HG03460 (cell line): ENCODE data around the gene RPS6KA2.

Experiments used
- ATAC-seq: cut with Tn5 transposase; IDR thresholded peaks from one replicate; pipeline ENCODE4 v1.9.1; 2021; ENCODE audit not compliant: unreplicated experiment

Gene RPS6KA2

GRCh38 chr6:166436195-166437139 lies 190.6 kb downstream of the RPS6KA2 start:
- ATAC-seq, result no peak

DNA sequence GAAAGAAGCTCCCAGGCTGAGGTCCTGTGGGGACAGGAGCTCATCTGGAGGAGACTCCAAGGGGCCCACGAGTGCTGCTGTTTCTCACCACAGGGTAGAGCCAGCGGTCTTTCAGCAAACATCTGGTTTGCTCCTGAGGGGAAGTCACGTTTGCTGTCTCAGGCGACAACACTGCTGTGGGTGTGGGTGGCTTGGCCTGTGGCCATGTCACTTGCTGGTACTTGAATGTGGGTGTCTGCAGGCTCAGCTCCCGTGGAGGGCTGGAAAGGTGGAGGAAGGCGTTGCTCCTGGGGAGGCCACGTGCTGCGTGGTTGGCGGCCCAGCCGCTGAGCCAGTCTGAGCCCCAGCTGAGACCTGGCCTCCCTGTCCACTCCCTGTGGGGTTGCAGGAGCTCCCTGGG lies 191.5 kb downstream of the RPS6KA2 start:
- ATAC-seq, result no peak

- ATAC-seq, result no peak
Measured at GRCh38 chr6:166434336-166434735, 192.7 kb downstream of the RPS6KA2 start.

DNA sequence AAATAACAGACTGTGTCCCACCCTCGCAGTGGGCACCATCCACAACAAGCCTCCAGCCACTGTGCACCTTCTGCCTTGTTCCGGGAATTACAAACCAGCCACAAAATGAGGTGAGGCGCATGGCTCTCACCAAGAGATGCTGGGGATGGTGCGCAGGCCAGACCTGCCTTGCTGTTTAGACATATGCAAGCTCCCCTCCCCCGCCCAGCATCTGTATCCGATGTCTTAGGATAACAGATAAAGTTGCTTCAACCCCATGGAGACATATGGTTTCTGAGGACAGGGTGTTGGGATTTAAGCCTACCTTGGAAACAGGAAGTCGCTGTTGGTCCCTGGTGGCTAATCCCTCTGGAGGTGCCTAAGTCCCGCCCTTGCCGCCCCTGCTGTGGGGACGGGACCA lies 194.0 kb downstream of the RPS6KA2 start:
- no peak for ATAC-seq

GRCh38 chr6:166430269-166430668 lies 196.8 kb downstream of the RPS6KA2 start:
- ATAC-seq, result no peak

- no peak for ATAC-seq
Measured at GRCh38 chr6:166424431-166424830, 202.6 kb downstream of the RPS6KA2 start.

DNA sequence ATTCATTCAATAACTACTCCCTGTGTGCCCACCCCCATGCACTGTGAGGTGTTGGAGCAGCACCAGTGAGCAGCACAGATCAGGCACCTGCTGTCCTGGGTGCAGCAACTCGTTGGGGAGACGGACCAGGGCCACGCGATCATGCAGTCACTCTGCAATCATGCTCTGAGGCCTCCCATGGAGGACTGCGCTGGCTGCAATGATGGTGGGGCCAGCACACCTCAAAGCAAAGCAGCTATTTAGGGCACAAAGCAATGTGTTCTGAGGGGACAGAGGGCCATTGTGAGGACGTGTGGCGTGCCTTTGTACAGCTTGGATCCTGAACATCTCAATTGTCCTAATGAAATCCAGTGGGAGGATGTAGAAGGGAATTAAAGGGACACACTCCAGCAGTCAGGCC lies 203.3 kb downstream of the RPS6KA2 start:
- ATAC-seq, result no peak

DNA sequence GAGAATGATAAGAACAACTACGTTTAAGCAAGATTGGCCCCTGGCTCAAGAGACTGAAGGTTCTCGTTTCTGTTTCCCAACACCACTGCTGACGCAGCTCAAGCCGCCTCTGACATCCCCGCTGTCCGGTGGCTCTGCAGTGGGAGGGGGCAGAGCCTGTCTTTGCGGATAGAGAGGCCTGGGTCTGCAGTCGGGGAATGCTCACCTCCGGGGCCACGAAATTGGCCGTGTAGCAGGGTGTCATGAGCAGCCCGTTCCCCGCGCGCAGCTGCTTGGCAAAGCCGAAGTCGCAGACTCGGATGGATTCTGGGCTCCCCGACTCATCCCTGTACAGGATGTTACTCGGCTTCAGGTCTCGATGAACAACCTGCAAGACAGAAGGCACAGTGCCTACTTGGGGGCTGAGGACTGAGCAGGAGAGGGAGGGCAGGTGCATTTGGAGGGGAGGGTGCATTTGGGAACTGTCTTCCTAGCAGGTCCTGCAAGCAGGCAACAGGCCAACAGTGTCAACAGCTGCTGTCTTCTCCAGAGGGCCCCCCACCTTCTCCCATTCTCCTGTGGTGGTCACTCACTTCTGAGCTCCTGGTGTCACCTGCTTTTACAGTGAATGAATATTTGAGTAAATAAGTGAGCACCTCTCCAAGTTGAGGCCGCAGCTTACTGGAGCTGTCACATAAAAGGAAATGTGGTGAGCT lies 203.9 kb downstream of the RPS6KA2 start:
- no peak for ATAC-seq

GRCh38 chr6:166422201-166422940 lies 204.7 kb downstream of the RPS6KA2 start:
- ATAC-seq, result no peak

DNA sequence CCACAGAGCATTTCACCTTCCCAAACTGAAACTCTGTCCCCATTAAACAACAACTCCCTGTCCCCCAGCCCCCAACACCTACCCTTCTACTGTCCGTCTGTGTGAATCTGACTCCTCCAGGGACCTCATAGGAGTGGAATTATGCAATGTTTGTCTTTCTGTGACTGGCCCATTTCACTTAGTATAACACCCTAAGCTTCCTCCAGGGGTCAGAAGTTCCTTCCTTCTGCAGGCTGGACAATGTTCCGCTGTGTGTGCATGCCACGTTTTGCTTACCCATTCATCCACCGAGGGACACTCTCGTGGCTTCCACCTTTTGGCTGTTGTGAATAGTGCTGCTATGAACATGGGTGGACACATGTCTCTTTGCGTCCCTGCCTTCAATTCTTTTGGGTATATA lies 206.7 kb downstream of the RPS6KA2 start:
- ATAC-seq, result no peak

DNA sequence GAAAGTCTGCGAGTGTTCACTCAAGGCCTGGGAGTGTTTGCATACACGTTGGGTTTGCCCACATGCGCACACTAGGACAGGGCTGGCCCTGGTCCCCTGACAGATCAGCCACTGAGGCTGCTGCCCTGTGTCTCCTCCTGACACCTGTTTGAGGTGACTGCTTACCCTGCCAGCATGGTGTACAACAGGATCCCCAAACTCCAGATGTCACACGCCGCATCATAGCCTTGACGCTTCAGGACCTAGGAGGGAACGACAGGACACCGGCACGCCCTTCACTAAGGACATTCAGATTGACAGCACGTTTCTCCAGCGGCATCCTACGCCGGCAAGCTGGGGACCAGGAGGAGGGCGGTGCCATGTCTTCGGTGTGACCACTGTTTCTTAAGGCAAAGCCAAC lies 207.3 kb downstream of the RPS6KA2 start:
- peak; percentile 6 for ATAC-seq

DNA sequence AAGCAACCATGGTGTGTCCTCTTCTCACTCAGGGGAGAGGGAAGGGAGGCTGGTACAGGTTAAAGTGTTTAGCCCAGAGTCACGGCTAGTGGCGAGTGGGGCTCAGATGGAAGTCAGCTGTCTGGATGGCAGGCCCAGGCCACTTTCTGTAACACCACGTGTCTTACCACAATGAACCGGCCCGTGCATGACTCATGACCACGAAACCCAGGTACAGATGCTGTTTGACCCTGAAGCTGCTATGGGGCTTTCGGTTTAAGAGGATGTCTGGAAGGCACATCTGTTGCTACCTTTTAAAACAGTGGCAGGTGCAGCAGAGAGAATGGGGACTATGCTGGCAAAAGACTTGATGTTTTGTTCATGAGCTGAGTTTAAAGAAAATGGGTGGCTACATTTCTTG lies 207.8 kb downstream of the RPS6KA2 start:
- ATAC-seq, result peak; percentile 98

GRCh38 chr6:166418691-166419143 lies 208.3 kb downstream of the RPS6KA2 start:
- no peak for ATAC-seq

DNA sequence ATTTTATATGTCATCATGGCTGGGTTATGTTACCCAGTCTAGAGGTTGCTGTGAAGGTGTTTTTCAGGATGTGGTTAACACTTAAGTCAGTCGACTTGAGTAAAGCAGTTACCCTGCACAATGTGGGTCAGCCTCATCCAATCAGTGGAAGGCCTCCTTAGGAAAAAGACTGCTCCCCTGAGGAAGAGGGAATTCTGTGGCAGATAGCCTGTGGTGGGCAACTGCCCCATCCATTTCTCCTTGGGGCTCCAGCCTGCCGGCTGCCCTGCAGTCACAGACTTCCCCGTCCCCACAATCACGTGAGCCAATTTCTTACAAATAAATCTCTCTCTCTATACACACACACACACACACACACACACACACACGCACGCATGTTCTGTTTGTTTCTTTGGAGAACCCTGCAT lies 209.8 kb downstream of the RPS6KA2 start:
- no peak for ATAC-seq

DNA sequence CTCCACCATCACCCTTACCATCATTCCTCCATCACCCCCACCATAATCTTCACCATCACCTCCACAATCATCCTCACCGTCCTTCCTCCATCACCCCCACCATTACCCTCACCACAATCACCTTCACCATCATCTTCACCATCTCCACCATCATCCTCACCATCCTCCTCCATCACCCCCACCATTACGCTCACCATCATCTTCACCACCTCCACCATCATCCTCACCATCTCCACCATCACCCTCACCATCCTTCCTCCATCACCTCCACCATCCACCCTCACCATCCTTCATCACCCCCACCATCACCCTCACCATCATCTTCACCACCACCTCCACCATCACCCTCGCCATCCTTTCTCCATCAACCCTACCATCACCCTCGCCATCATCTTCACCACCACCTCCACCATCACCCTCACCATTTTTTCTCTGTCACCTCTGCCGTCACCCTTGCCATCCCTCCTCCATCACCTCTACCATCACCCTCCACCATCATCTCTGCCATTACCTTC lies 211.2 kb downstream of the RPS6KA2 start:
- ATAC-seq, result no peak

DNA sequence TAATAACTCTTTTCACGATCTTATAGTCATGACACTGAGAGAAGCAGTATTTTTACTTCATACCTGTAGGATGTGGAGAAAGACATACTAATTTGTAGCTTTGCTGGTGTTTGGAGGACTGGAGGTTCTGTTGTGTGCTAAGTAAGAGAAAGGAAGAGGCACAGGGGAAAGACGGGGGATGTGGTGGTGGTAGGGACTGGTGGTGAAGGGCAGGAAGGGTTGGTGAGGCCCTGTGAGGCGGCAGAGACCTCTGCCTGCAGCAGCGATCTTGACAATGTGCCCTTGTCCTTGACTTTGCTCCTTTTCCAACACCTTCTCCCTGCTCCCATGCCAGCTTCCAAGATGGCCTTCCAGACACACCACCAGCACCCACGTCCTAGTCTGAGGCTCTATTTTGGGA lies 211.7 kb downstream of the RPS6KA2 start:
- ATAC-seq, result no peak

- ATAC-seq, result no peak
Measured at GRCh38 chr6:166413491-166413951, 213.5 kb downstream of the RPS6KA2 start.

- ATAC-seq, result no peak
Measured at GRCh38 chr6:166412911-166413384, 214.1 kb downstream of the RPS6KA2 start.

DNA sequence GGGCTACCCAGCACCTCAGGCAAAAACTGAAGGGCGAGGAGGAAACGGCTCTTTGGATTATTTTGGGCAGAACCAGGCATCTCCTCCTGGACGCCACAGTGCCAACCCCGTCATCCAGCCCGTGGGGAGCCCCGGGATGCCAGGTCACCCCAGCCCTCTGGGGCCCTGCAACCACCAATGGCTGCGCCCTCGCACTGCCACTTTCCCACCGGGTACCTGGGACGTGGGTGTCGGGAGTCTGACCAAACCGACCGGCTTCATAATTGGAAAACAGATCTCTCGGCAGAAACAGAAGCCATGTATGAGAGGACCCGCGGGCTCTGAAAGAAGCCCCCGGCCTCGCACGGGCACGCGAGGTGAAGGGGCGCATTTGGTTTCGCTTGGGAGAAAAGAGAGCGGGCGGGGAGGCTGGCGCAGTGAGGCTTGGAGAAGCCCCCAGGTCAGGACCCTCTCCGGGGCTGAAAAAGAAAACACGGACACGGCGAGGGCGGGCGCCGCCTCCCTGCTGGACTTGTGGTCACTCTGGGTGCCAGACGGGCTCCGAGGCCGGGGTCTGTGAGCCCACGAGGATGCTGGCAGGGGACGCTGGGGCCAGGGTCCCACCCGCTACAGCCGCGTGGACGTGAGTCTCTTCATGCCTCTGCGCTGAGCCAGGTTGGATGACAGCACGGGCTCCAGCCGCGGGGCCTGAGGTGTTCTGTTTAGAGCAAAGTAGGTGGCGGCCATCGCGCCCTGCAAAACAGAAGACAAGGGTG lies 214.7 kb downstream of the RPS6KA2 start:
- no peak for ATAC-seq

DNA sequence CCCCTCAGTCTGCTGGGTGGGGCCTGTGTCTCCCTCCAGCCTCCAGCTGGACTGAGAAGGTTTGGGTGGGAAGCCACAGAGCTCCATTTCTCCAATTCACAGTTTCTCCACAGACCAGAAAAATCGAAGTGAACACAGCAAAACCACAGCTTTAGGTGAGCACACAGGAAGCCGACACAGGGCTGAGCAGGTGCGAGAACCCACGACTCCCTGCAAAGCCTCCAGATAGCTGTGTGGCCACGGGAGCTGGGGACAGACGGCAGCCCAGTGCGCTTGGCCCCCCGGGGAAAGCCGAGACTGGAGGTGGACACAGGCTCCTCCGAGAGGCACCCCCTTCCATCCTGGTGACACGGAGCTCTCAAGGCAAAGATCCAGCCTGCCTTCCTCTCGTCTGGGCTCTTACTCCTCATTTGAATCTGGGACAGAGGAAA lies 215.3 kb downstream of the RPS6KA2 start:
- no peak for ATAC-seq
